ENCODE measurements around the gene WEE1. TPM values are rescaled to one million over a fixed set of nuclear protein-coding genes. Genes with fewer than 3 reads are reported as not detected.
A peak's percentile ranks its signal among the peaks of the same experiment; 100 is the strongest.

Gene WEE1
- total and polyA plus RNA-seq, 10 of the 15 experiments (the other 5 are each of a cell fraction or from before 2014, with no cell fraction given), result 13.8 to 69.5 (median 45.4) TPM

DNA sequence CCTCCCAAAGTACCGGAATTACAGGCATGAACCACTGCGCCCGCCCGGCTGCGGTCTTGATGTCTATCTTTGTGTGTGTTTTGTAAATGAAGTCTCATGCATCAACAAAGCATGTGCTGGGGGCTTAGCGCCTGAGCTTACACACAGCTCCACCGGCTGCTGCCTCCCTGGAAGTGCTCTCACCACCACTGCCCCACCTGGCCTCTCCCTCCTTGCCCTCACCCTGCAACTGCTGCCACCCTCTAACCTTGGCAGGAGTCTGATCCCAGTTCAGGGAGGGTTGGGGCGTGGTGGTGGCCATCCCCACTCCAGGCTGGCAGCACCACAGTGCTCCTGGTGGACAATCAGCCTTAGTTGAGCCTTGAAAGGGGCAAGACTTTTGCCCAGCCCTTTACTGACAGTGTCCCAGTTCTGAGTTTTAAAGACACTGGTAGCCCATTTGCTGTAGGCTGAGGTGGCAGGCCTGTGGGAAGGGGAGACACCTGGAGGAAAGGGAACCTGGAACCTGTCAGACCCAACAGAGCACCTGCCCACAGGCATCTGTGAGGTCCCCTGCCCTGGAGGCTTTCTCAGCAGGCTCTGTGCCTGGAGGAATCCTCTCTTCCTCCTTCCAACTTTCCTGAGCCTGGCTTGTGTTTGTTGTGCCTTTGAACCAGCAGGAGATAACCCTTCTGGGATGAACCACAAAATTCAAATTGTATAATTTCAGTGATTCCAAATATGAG is 42.4 kb upstream of the WEE1 start:
- DNase-seq (ENCODE audit: low read depth, low spot score) (no peak), ATAC-seq (peak; percentile 43; the same call in 2 of the 3 replicates), FAIRE-seq (no peak)
- Histone ChIP-seq H3K4me3 (no peak overlapping the region), H3K36me3 (ENCODE audit: control insufficient read depth in 2 of 2, insufficient read depth in 2 of 2, low read length in 1 of 2) (peaks cover 0 to 4% of the 10 kb centered on the region in 2 experiments; a peak in 1 of 4 replicates), H3K4me2 (ENCODE audit: control insufficient read depth, insufficient read depth) (no peak overlapping the region), H2AFZ (ENCODE audit: control insufficient read depth, low read depth, low read length) (no peak overlapping the region), H3K27me3 (replicated peaks in 1 of 2; ENCODE audit: control insufficient read depth in 2 of 2, insufficient read depth in 2 of 2, low read length in 1 of 2) (no peaks in the 10 kb centered on the region), H4K20me1 (ENCODE audit: control insufficient read depth, insufficient read depth) (no peaks in the 10 kb centered on the region), H3K4me1 (ENCODE audit: control insufficient read depth, insufficient read depth, low read length) (no peaks in the 10 kb centered on the region), H3K79me2 (ENCODE audit: control insufficient read depth, insufficient read depth, low read length) (no peaks in the 10 kb centered on the region), H3K9ac (ENCODE audit: control insufficient read depth, insufficient read depth, low read length) (no peak overlapping the region), H3K9me3 (replicated peaks; ENCODE audit: control insufficient read depth, insufficient read depth, low read length) (no peaks in the 10 kb centered on the region), H3K27ac (ENCODE audit: control insufficient read depth, insufficient read depth) (no peak overlapping the region)
- intact Hi-C loops (cut with micrococcal nuclease; ENCODE audit: unreplicated experiment) (no loop called here), in situ Hi-C loops (cut with MboI) (loop anchor here (5.0 to 10.0 kb wide), 2 partner anchors 221 to 444 kb away; no protein-coding TSS in a partner anchor)
- no peak for TF ChIP-seq CHD2 (IDR thresholded peaks at IDR 0.05; ENCODE audit: borderline replicate concordance, low read depth, low read length)
- no peak for TF ChIP-seq NBN (IDR thresholded peaks at IDR 0.05)
- TF ChIP-seq, protein P1, sequence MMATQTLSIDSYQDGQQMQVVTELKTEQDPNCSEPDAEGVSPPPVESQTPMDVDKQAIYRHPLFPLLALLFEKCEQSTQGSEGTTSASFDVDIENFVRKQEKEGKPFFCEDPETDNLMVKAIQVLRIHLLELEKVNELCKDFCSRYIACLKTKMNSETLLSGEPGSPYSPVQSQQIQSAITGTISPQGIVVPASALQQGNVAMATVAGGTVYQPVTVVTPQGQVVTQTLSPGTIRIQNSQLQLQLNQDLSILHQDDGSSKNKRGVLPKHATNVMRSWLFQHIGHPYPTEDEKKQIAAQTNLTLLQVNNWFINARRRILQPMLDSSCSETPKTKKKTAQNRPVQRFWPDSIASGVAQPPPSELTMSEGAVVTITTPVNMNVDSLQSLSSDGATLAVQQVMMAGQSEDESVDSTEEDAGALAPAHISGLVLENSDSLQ (IDR thresholded peaks at IDR 0.05), result no peak
- TF ChIP-seq, protein P2, sequence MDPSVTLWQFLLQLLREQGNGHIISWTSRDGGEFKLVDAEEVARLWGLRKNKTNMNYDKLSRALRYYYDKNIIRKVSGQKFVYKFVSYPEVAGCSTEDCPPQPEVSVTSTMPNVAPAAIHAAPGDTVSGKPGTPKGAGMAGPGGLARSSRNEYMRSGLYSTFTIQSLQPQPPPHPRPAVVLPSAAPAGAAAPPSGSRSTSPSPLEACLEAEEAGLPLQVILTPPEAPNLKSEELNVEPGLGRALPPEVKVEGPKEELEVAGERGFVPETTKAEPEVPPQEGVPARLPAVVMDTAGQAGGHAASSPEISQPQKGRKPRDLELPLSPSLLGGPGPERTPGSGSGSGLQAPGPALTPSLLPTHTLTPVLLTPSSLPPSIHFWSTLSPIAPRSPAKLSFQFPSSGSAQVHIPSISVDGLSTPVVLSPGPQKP (IDR thresholded peaks at IDR 0.05; ENCODE audit: low read depth, low read length), result no peak
- TF ChIP-seq NFXL1 (IDR thresholded peaks at IDR 0.05; ENCODE audit: borderline replicate concordance), result no peak
- no peak for TF ChIP-seq CREM (IDR thresholded peaks at IDR 0.05; ENCODE audit: low read depth)
- ChIA-PET SMC1A (ENCODE audit: uncharacterized antibody, unreplicated experiment) (no interaction called here), POLR2A (no interaction called here), CTCF (interaction anchor here (0.6 to 3.2 kb wide), 3 partner anchors 7 to 248 kb away, joined by 3 to 7 read pairs (median 4); no protein-coding TSS in a partner anchor), RAD21 (ENCODE audit: unreplicated experiment) (interaction anchor here (0.6 to 1.1 kb wide), 2 partner anchors 151 to 217 kb away, joined by 3 read pairs; no protein-coding TSS in a partner anchor)
- 86% methylated on average over 8 of the region's 8 CpGs for WGBS (ENCODE audit: insufficient coverage, insufficient replicate concordance, low lambda C conversion rate, missing lambda C conversion rate)
- BruUV-seq (replicated peaks), result no TSS peak

All from GM12878 (cell line).